ENCODE data around the gene TBC1D2B. TPM values are rescaled to one million over a fixed set of nuclear protein-coding genes. Genes with fewer than 3 reads are reported as not detected.

The TBC1D2B gene
- total RNA-seq, 1 donor from 2014 or later: 63.3 TPM

GRCh38 chr15:78037779-78038305 is 39.7 kb downstream of the TBC1D2B start:
- Histone ChIP-seq H3K27me3 (no peaks in the 10 kb centered on the region), H3K9me3 (no peaks in the 10 kb centered on the region), H3K4me3 (no peak overlapping the region), H3K4me1 (peaks cover 5 to 20% of the 10 kb centered on the region in 2 donors), H3K27ac (peak overlapping the region in 1 of 2 donors; percentile 27), H3K36me3 (peaks cover 4 to 27% of the 10 kb centered on the region in 2 donors)
- DNase-seq (ENCODE audit: low spot score in 2 of 2): peak in 1 of 2 donors; percentile 56
- TF ChIP-seq CTCF (IDR thresholded peaks at IDR 0.05): no peak
- intact Hi-C loops (cut with DNase I): no loop called here

- DNase-seq (ENCODE audit: low spot score in 2 of 2): peak in 1 of 2 donors; percentile 56
- Histone ChIP-seq H3K4me3 (no peak overlapping the region), H3K9me3 (no peaks in the 10 kb centered on the region), H3K27me3 (no peaks in the 10 kb centered on the region), H3K36me3 (peaks cover 4 to 22% of the 10 kb centered on the region in 2 donors), H3K4me1 (peaks cover 5 to 20% of the 10 kb centered on the region in 2 donors), H3K27ac (no peak overlapping the region)
- TF ChIP-seq CTCF (IDR thresholded peaks at IDR 0.05): no peak
- intact Hi-C loops (cut with DNase I): no loop called here
Measured at GRCh38 chr15:78037328-78037727, 40.2 kb downstream of the TBC1D2B start.

GRCh38 chr15:78035861-78036476 is 41.5 kb downstream of the TBC1D2B start:
- no peaks in the 10 kb centered on the region for H3K27me3 ChIP-seq
- H3K36me3 ChIP-seq: peaks cover 4 to 18% of the 10 kb centered on the region in 2 donors
- peaks cover 5 to 20% of the 10 kb centered on the region in 2 donors for H3K4me1 ChIP-seq
- DNase-seq (ENCODE audit: low spot score in 2 of 2): no peak
- no peaks in the 10 kb centered on the region for H3K9me3 ChIP-seq
- no peak for TF ChIP-seq CTCF (IDR thresholded peaks at IDR 0.05)
- H3K27ac ChIP-seq: no peak overlapping the region
- intact Hi-C loops (cut with DNase I): no loop called here
- no peak overlapping the region for H3K4me3 ChIP-seq

- peaks cover 4 to 18% of the 10 kb centered on the region in 2 donors for H3K36me3 ChIP-seq
- no peak for TF ChIP-seq CTCF (IDR thresholded peaks at IDR 0.05)
- intact Hi-C loops (cut with DNase I): no loop called here
- no peak for DNase-seq (ENCODE audit: low spot score in 2 of 2)
- H3K4me3 ChIP-seq: no peak overlapping the region
- H3K27me3 ChIP-seq: no peaks in the 10 kb centered on the region
- H3K9me3 ChIP-seq: no peaks in the 10 kb centered on the region
- peaks cover 5 to 20% of the 10 kb centered on the region in 2 donors for H3K4me1 ChIP-seq
- peak overlapping the region; percentile 30 to 56 for H3K27ac ChIP-seq
Measured at GRCh38 chr15:78035321-78035751, 42.2 kb downstream of the TBC1D2B start.

GRCh38 chr15:78034495-78035191 is 42.9 kb downstream of the TBC1D2B start:
- H3K36me3 ChIP-seq: peaks cover 3 to 18% of the 10 kb centered on the region in 2 donors
- H3K27me3 ChIP-seq: no peaks in the 10 kb centered on the region
- no peak for TF ChIP-seq CTCF (IDR thresholded peaks at IDR 0.05)
- intact Hi-C loops (cut with DNase I): no loop called here
- DNase-seq (ENCODE audit: low spot score in 2 of 2): no peak
- no peaks in the 10 kb centered on the region for H3K9me3 ChIP-seq
- peaks cover 5 to 20% of the 10 kb centered on the region in 2 donors for H3K4me1 ChIP-seq
- no peak overlapping the region for H3K4me3 ChIP-seq
- H3K27ac ChIP-seq: peak overlapping the region; percentile 30 to 56

Measured in ascending aorta (tissue), 2 donors.